ENCODE data around the gene ZFC3H1. TPM values are rescaled to one million over a fixed set of nuclear protein-coding genes. Genes with fewer than 3 reads are reported as not detected.
"Not testable (repeated sequence)": the region's sequence is repeated elsewhere in the genome, so short reads cannot be mapped to it uniquely, and the experiment has no call there.

Gene ZFC3H1
- polyA plus RNA-seq, 1 donor (not counting 4 experiments of a cell fraction or from before 2014, with no cell fraction given), result 56.3 TPM

DNA sequence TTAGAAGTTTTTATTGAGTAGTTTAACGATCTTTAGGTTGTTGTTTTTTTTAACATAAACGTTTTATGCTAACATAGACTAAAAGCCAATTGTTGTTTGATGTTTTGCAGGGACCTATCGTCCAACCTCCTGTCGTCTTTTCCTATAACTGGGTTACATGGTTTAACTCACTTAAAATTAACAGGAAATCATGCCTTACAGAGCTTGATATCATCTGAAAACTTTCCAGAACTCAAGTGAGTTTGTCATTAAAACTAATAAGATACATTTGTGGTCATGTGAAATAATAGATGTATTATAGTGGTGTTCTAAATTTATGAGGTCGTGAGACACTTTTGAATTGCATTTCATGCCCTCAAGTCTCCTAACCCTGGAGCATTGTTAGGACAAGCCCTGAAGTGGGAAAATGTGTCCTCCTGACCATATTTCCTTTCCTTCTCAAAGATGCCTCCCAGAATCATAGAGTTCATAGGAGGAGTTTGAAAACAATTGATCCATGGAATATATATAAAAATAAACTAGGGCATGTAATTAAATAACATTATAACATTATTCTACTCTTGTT is 84.9 kb downstream of the ZFC3H1 start:
- Histone ChIP-seq H3K27me3 (ENCODE audit: control insufficient read depth, extremely low read depth, insufficient read depth, low read length) (no peaks in the 10 kb centered on the region), H2AFZ (ENCODE audit: control insufficient read depth, low read length) (peak overlapping the region; percentile 17), H3K79me2 (ENCODE audit: control insufficient read depth, insufficient read depth, low read length) (no peaks in the 10 kb centered on the region), H3K4me1 (ENCODE audit: control insufficient read depth, extremely low read depth, insufficient read depth, low read length) (peaks cover 34% of the 10 kb centered on the region), H3K4me2 (ENCODE audit: control insufficient read depth, extremely low read depth, insufficient read depth, low read depth, low read length) (no peak overlapping the region), H3K9me1 (ENCODE audit: control insufficient read depth, extremely low read depth, insufficient read depth, low read length) (no peaks in the 10 kb centered on the region), H3K27ac (ENCODE audit: control insufficient read depth, insufficient read depth, low read length) (no peak overlapping the region), H3K9ac (ENCODE audit: control insufficient read depth, extremely low read depth, insufficient read depth, low read length) (no peak overlapping the region), H4K20me1 (ENCODE audit: control insufficient read depth, extremely low read depth, insufficient read depth, low read length) (no peaks in the 10 kb centered on the region), H3K4me3 (ENCODE audit: control insufficient read depth in 2 of 3, extremely low read depth in 1 of 3, insufficient read depth in 2 of 3, low read depth in 1 of 3, low read length in 3 of 3) (no peak overlapping the region), H3K36me3 (ENCODE audit: control insufficient read depth in 2 of 2, extremely low read depth in 1 of 2, insufficient read depth in 2 of 2, low read length in 2 of 2) (no peaks in the 10 kb centered on the region), H3K9me3 (ENCODE audit: control insufficient read depth, low read depth, low read length) (no peaks in the 10 kb centered on the region)
- TF ChIP-seq EZH2 (IDR thresholded peaks at IDR 0.05; ENCODE audit: low read length) (no peak), CTCF (optimal IDR thresholded peaks at IDR 0.05 in 1 of 3, IDR thresholded peaks at IDR 0.05 in 1 of 3, conservative IDR thresholded peaks at IDR 0.05 in 1 of 3; ENCODE audit: extremely low read depth in 1 of 3, insufficient read depth in 2 of 3, low read length in 3 of 3) (no peak)
- dilution Hi-C loops (cut with MboI; ENCODE audit: extremely low pct_ligation_motif_present, low sequenced_read_pairs), result no loop called here
- no peak for DNase-seq (ENCODE audit: low read depth, low spot score)
- FAIRE-seq, result peak; percentile 26

- Histone ChIP-seq H3K4me3 (ENCODE audit: control insufficient read depth in 2 of 3, extremely low read depth in 1 of 3, insufficient read depth in 2 of 3, low read depth in 1 of 3, low read length in 3 of 3) (no peak overlapping the region), H3K79me2 (ENCODE audit: control insufficient read depth, insufficient read depth, low read length) (no peaks in the 10 kb centered on the region), H4K20me1 (ENCODE audit: control insufficient read depth, extremely low read depth, insufficient read depth, low read length) (no peaks in the 10 kb centered on the region), H3K4me2 (ENCODE audit: control insufficient read depth, extremely low read depth, insufficient read depth, low read depth, low read length) (no peak overlapping the region), H3K27me3 (ENCODE audit: control insufficient read depth, extremely low read depth, insufficient read depth, low read length) (no peaks in the 10 kb centered on the region), H3K9me1 (ENCODE audit: control insufficient read depth, extremely low read depth, insufficient read depth, low read length) (no peaks in the 10 kb centered on the region), H3K27ac (ENCODE audit: control insufficient read depth, insufficient read depth, low read length) (no peak overlapping the region), H3K9me3 (ENCODE audit: control insufficient read depth, low read depth, low read length) (no peaks in the 10 kb centered on the region), H3K4me1 (ENCODE audit: control insufficient read depth, extremely low read depth, insufficient read depth, low read length) (peaks cover 26% of the 10 kb centered on the region), H2AFZ (ENCODE audit: control insufficient read depth, low read length) (peak overlapping the region; percentile 66), H3K9ac (ENCODE audit: control insufficient read depth, extremely low read depth, insufficient read depth, low read length) (no peak overlapping the region), H3K36me3 (ENCODE audit: control insufficient read depth in 2 of 2, extremely low read depth in 1 of 2, insufficient read depth in 2 of 2, low read length in 2 of 2) (no peaks in the 10 kb centered on the region)
- dilution Hi-C loops (cut with MboI; ENCODE audit: extremely low pct_ligation_motif_present, low sequenced_read_pairs), result no loop called here
- no peak for FAIRE-seq
- DNase-seq (ENCODE audit: low read depth, low spot score), result no peak
- no peak for TF ChIP-seq EZH2 (IDR thresholded peaks at IDR 0.05; ENCODE audit: low read length)
- no peak for TF ChIP-seq CTCF (optimal IDR thresholded peaks at IDR 0.05 in 1 of 3, IDR thresholded peaks at IDR 0.05 in 1 of 3, conservative IDR thresholded peaks at IDR 0.05 in 1 of 3; ENCODE audit: extremely low read depth in 1 of 3, insufficient read depth in 2 of 3, low read length in 3 of 3)
Measured at GRCh38 chr12:71576496-71576895, 87.2 kb downstream of the ZFC3H1 start.

DNA sequence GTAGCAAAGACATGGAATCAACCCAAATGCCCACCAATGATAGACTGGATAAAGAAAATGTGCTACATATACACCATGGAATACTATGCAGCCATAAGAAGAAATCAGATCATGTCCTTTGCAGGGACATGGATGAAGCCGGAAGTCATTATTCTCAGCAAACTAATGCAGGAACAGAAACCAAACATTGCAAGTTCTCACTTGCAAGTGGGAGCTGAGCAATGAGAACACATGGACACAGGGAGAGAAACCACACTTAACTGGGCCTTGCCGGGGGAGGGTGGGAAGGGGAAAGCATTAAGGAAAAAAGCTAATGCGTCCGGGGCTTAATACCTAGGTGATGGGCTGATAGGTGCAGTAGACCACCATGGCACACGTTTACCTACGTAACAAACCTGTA is 93.8 kb downstream of the ZFC3H1 start:
- not testable (repeated sequence) for H3K79me2 ChIP-seq (ENCODE audit: control insufficient read depth, insufficient read depth, low read length); H4K20me1 ChIP-seq (ENCODE audit: control insufficient read depth, extremely low read depth, insufficient read depth, low read length); DNase-seq (ENCODE audit: low read depth, low spot score)

More for the DNA sequence above, 93.8 kb downstream of the ZFC3H1 start:
- H2AFZ ChIP-seq (ENCODE audit: control insufficient read depth, low read length); H3K9ac ChIP-seq (ENCODE audit: control insufficient read depth, extremely low read depth, insufficient read depth, low read length); dilution Hi-C loops (cut with MboI; ENCODE audit: extremely low pct_ligation_motif_present, low sequenced_read_pairs); H3K9me1 ChIP-seq (ENCODE audit: control insufficient read depth, extremely low read depth, insufficient read depth, low read length); H3K27me3 ChIP-seq (ENCODE audit: control insufficient read depth, extremely low read depth, insufficient read depth, low read length); H3K4me2 ChIP-seq (ENCODE audit: control insufficient read depth, extremely low read depth, insufficient read depth, low read depth, low read length); H3K27ac ChIP-seq (ENCODE audit: control insufficient read depth, insufficient read depth, low read length); H3K4me1 ChIP-seq (ENCODE audit: control insufficient read depth, extremely low read depth, insufficient read depth, low read length); H3K4me3 ChIP-seq (ENCODE audit: control insufficient read depth in 2 of 3, extremely low read depth in 1 of 3, insufficient read depth in 2 of 3, low read depth in 1 of 3, low read length in 3 of 3); H3K9me3 ChIP-seq (ENCODE audit: control insufficient read depth, low read depth, low read length); H3K36me3 ChIP-seq (ENCODE audit: control insufficient read depth in 2 of 2, extremely low read depth in 1 of 2, insufficient read depth in 2 of 2, low read length in 2 of 2): not testable (repeated sequence)
- FAIRE-seq, result peak; percentile 41

Data from keratinocyte (primary cell).